ENCODE data around the gene WDR74. TPM values are rescaled to one million over a fixed set of nuclear protein-coding genes. Genes with fewer than 3 reads are reported as not detected.

Gene WDR74
- total RNA-seq, 1 experiment from 2014 or later, result 110 TPM

DNA sequence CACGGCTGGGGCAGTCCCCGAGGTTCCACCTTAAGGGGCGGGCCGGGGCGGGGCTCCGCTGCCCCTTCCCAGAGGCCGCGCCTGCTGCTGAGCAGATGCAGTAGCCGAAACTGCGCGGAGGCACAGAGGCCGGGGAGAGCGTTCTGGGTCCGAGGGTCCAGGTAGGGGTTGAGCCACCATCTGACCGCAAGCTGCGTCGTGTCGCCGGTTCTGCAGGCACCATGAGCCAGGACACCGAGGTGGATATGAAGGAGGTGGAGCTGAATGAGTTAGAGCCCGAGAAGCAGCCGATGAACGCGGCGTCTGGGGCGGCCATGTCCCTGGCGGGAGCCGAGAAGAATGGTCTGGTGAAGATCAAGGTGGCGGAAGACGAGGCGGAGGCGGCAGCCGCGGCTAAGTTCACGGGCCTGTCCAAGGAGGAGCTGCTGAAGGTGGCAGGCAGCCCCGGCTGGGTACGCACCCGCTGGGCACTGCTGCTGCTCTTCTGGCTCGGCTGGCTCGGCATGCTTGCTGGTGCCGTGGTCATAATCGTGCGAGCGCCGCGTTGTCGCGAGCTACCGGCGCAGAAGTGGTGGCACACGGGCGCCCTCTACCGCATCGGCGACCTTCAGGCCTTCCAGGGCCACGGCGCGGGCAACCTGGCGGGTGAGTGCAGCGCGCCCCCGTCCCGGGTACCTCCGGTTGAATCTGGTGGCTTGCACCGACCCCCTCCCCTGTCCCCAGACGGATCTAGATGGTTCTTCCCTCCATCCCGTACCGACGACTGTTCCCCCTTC, 41.6 kb upstream of the WDR74 start, which contains the start of gene SLC3A2 (continued):
- TF ChIP-seq, protein P1, sequence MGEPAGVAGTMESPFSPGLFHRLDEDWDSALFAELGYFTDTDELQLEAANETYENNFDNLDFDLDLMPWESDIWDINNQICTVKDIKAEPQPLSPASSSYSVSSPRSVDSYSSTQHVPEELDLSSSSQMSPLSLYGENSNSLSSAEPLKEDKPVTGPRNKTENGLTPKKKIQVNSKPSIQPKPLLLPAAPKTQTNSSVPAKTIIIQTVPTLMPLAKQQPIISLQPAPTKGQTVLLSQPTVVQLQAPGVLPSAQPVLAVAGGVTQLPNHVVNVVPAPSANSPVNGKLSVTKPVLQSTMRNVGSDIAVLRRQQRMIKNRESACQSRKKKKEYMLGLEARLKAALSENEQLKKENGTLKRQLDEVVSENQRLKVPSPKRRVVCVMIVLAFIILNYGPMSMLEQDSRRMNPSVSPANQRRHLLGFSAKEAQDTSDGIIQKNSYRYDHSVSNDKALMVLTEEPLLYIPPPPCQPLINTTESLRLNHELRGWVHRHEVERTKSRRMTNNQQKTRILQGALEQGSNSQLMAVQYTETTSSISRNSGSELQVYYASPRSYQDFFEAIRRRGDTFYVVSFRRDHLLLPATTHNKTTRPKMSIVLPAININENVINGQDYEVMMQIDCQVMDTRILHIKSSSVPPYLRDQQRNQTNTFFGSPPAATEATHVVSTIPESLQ (CRISPR knock-in tag; IDR thresholded peaks at IDR 0.05), result no peak
- TF ChIP-seq ZNF317 (CRISPR knock-in tag; IDR thresholded peaks at IDR 0.05; ENCODE audit: borderline replicate concordance, low read depth) (no peak), ATF3 (CRISPR knock-in tag; conservative IDR thresholded peaks at IDR 0.05) (no peak), NFYB (CRISPR knock-in tag; conservative IDR thresholded peaks at IDR 0.05; ENCODE audit: low read depth) (0 out of 2 replicates have a peak, but pooled peaks have one; percentile 25), ZNF281 (CRISPR knock-in tag; IDR thresholded peaks at IDR 0.05) (no peak), ZNF423 (CRISPR knock-in tag; IDR thresholded peaks at IDR 0.05) (no peak), ELF4 (CRISPR knock-in tag; IDR thresholded peaks at IDR 0.05; ENCODE audit: low read depth) (0 out of 2 replicates have a peak, but pooled peaks have one; percentile 80), ZNF219 (CRISPR knock-in tag; IDR thresholded peaks at IDR 0.05; ENCODE audit: borderline replicate concordance) (peak; percentile 85; the same call in 1 of the 2 replicates), TP53 (CRISPR knock-in tag; IDR thresholded peaks at IDR 0.05) (peak; percentile 81; the same call in 1 of the 2 replicates), GRHL2 (CRISPR knock-in tag; IDR thresholded peaks at IDR 0.05; ENCODE audit: insufficient replicate concordance, severe bottlenecking) (no peak), SMAD4 (CRISPR knock-in tag; IDR thresholded peaks at IDR 0.05) (0 out of 2 replicates have a peak, but pooled peaks have one; percentile 70), E2F4 (CRISPR knock-in tag; IDR thresholded peaks at IDR 0.05; ENCODE audit: borderline replicate concordance, low read depth) (no peak), NR2C2 (CRISPR knock-in tag; IDR thresholded peaks at IDR 0.05) (no peak), MAX (CRISPR knock-in tag; IDR thresholded peaks at IDR 0.05) (peak; percentile 87), ZNF138 (CRISPR knock-in tag; conservative IDR thresholded peaks at IDR 0.05) (no peak), JUN (CRISPR knock-in tag; IDR thresholded peaks at IDR 0.05) (0 out of 2 replicates have a peak, but pooled peaks have one; percentile 89), ZNF263 (CRISPR knock-in tag; IDR thresholded peaks at IDR 0.05; ENCODE audit: low read depth) (no peak), FOXP1 (CRISPR knock-in tag; IDR thresholded peaks at IDR 0.05; ENCODE audit: borderline replicate concordance) (peak; percentile 87), CBFB (CRISPR knock-in tag; IDR thresholded peaks at IDR 0.05; ENCODE audit: low read depth) (no peak)
- TF ChIP-seq, protein P2, sequence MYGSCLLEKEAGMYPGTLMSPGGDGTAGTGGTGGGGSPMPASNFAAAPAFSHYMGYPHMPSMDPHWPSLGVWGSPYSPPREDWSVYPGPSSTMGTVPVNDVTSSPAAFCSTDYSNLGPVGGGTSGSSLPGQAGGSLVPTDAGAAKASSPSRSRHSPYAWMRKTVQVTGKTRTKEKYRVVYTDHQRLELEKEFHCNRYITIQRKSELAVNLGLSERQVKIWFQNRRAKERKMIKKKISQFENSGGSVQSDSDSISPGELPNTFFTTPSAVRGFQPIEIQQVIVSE (CRISPR knock-in tag; IDR thresholded peaks at IDR 0.05; ENCODE audit: borderline replicate concordance), result no peak
- TF ChIP-seq, protein P3, sequence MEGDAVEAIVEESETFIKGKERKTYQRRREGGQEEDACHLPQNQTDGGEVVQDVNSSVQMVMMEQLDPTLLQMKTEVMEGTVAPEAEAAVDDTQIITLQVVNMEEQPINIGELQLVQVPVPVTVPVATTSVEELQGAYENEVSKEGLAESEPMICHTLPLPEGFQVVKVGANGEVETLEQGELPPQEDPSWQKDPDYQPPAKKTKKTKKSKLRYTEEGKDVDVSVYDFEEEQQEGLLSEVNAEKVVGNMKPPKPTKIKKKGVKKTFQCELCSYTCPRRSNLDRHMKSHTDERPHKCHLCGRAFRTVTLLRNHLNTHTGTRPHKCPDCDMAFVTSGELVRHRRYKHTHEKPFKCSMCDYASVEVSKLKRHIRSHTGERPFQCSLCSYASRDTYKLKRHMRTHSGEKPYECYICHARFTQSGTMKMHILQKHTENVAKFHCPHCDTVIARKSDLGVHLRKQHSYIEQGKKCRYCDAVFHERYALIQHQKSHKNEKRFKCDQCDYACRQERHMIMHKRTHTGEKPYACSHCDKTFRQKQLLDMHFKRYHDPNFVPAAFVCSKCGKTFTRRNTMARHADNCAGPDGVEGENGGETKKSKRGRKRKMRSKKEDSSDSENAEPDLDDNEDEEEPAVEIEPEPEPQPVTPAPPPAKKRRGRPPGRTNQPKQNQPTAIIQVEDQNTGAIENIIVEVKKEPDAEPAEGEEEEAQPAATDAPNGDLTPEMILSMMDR (IDR thresholded peaks at IDR 0.05), result peak; percentile 22; the same call in 1 of the 2 replicates
- TF ChIP-seq, protein P4, sequence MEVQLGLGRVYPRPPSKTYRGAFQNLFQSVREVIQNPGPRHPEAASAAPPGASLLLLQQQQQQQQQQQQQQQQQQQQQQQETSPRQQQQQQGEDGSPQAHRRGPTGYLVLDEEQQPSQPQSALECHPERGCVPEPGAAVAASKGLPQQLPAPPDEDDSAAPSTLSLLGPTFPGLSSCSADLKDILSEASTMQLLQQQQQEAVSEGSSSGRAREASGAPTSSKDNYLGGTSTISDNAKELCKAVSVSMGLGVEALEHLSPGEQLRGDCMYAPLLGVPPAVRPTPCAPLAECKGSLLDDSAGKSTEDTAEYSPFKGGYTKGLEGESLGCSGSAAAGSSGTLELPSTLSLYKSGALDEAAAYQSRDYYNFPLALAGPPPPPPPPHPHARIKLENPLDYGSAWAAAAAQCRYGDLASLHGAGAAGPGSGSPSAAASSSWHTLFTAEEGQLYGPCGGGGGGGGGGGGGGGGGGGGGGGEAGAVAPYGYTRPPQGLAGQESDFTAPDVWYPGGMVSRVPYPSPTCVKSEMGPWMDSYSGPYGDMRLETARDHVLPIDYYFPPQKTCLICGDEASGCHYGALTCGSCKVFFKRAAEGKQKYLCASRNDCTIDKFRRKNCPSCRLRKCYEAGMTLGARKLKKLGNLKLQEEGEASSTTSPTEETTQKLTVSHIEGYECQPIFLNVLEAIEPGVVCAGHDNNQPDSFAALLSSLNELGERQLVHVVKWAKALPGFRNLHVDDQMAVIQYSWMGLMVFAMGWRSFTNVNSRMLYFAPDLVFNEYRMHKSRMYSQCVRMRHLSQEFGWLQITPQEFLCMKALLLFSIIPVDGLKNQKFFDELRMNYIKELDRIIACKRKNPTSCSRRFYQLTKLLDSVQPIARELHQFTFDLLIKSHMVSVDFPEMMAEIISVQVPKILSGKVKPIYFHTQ (CRISPR knock-in tag; IDR thresholded peaks at IDR 0.05), result 0 out of 2 replicates have a peak, but pooled peaks have one; percentile 23
- TF ChIP-seq, protein P5, sequence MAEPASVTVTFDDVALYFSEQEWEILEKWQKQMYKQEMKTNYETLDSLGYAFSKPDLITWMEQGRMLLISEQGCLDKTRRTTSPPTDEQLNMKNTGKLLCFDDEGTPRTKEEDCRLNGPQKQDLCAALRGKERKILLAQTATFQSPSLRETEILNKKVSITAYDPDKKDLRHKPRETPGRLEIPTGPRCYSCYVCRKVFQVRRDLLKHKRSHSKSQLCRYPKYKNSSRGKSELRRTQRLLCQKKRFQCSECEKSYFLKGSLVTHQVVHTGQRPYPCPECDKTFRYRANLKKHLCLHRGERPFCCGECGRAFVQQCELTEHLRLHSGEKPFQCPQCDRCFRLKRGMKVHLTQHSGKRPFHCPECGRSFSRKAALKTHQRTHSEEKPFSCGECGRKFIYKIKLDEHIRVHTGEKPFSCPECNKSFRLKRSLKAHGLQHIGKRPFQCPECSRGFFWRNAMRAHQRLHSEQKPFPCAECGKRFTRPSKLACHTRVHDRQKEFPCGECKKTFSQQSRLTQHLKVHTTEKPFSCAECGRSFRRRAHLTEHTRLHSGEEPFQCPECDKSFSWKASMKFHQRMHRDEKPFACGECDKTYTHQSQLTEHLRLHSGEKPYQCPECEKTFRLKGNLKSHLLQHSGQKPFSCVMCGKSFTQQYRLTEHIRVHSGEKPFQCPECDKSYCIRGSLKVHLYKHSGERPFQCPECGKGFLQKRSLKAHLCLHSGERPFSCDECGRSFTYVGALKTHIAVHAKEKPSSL (CRISPR knock-in tag; conservative IDR thresholded peaks at IDR 0.05), result no peak

Measured in WTC11 (cell line).